Sigmoid colon (tissue), 4 donors: ENCODE measurements around the gene FNIP1.

ENCODE experiments used
- CTCF ChIP-seq, 4 experiments: fragments of 450-650 bp in 3 of 4; fragments of 200-600 bp in 1 of 4; IDR thresholded peaks; one replicate each; pipeline ENCODE4 v1.5.1; 2016 to 2019; ENCODE audit warnings: antibody characterized with exemption in 4 of 4, mild to moderate bottlenecking in 3 of 4, moderate library complexity in 2 of 4
- EP300 ChIP-seq, 4 donors: sonication (generic); formaldehyde crosslinking; IDR thresholded peaks; one replicate each; pipeline ENCODE4 v1.6.1; 2017; ENCODE audit warnings: antibody characterized with exemption in 4 of 4
- POLR2A ChIP-seq, 2 donors: fragments of 450-650 bp; IDR thresholded peaks; one replicate each; pipeline ENCODE4 v1.6.1; 2016; ENCODE audit warnings: antibody characterized with exemption in 2 of 2, mild to moderate bottlenecking in 2 of 2, moderate library complexity in 2 of 2

- TF ChIP-seq POLR2A (IDR thresholded peaks at IDR 0.05) (no peak), EP300 (IDR thresholded peaks at IDR 0.05) (no peak), CTCF (IDR thresholded peaks at IDR 0.05) (no peak)
These were observed 46.9 kb downstream of the FNIP1 start for GRCh38 chr5:131749723-131750470.
